SK-N-SH (cell line): Measurements from ENCODE around the gene MAPT. TPM values are rescaled to one million over a fixed set of nuclear protein-coding genes. Genes with fewer than 3 reads are reported as not detected.

Source experiments
- CTCF ChIA-PET: fragments of 300-600, 350-600 bp; formaldehyde crosslinking; extraction: SDS; loops from one replicate; lab custom pipeline; 2021; lab: Yijun Ruan, JAX
- POLR2A ChIA-PET: fragments of 350-600 bp; sonication (Branson Sonifier 250); formaldehyde crosslinking; extraction: SDS; loops from one replicate; lab custom pipeline; 2020; ENCODE audit warnings: antibody characterized with exemption, inconsistent platforms; lab: Yijun Ruan, JAX
- DNase-seq: peaks from one replicate; pipeline ENCODE4 v3.0.0; 2012
- H2AFZ ChIP-seq: fragments of 200-600 bp; sonication (generic); 2 replicates; pipeline ENCODE4 v1.8.1; 2016; ENCODE audit warnings: antibody characterized with exemption, mild to moderate bottlenecking, low read depth
- H3F3A ChIP-seq: fragments of 200-600 bp; sonication (generic); replicated peaks from 2 replicates; pipeline ENCODE3; 2016; ENCODE audit warnings: antibody characterized with exemption, mild to moderate bottlenecking; ENCODE audit not compliant: insufficient read depth
- H3K27ac ChIP-seq, 2 experiments: fragments of 200-500 bp in 1 of 2; fragments of 200-600 bp in 1 of 2; sonication (Bioruptor generic) in 1 of 2; sonication (generic), shearing (Covaris generic) in 1 of 2; 2 replicates each; pipeline versions ENCODE4 v1.5.1 to v1.6.1; 2014 to 2016; ENCODE audit warnings: low read depth in 2 of 2, inconsistent platforms in 1 of 2, low read length in 1 of 2, mild to moderate bottlenecking in 1 of 2, mixed read lengths in 1 of 2
- H3K27me3 ChIP-seq: fragments of 200-600 bp; sonication (generic), shearing (Covaris generic); 2 replicates; pipeline ENCODE4 v1.6.1; 2016; ENCODE audit warnings: mixed run types; ENCODE audit not compliant: insufficient read depth
- H3K36me3 ChIP-seq, 2 experiments: fragments of 200-500 bp in 1 of 2; fragments of 200-600 bp in 1 of 2; sonication (Bioruptor generic) in 1 of 2; sonication (generic) in 1 of 2; replicated peaks in 1 of 2; 2 replicates each; pipeline versions ENCODE3 to v1.5.1; 2014 to 2016; ENCODE audit warnings: low read length in 1 of 2, mild to moderate bottlenecking in 1 of 2; ENCODE audit not compliant: insufficient read depth in 2 of 2, control insufficient read depth in 1 of 2
- H3K4me1 ChIP-seq, 2 experiments: fragments of 200-500 bp in 1 of 2; fragments of 200-600 bp in 1 of 2; sonication (Bioruptor generic) in 1 of 2; sonication (generic), shearing (Covaris generic) in 1 of 2; 2 replicates each; pipeline versions ENCODE4 v1.5.1 to v1.6.1; 2014 to 2016; ENCODE audit warnings: low read depth in 1 of 2, low read length in 1 of 2, mixed run types in 1 of 2; ENCODE audit not compliant: insufficient read depth in 2 of 2, control insufficient read depth in 1 of 2
- H3K4me2 ChIP-seq: fragments of 200-600 bp; sonication (generic), shearing (Covaris generic); 2 replicates; pipeline ENCODE4 v1.6.1; 2017; ENCODE audit warnings: mixed run types
- H3K4me3 ChIP-seq, 2 experiments: fragments of 200-500 bp in 1 of 2; fragments of 200-600 bp in 1 of 2; sonication (Bioruptor generic) in 1 of 2; sonication (generic), shearing (Covaris generic) in 1 of 2; 2 replicates each; pipeline versions ENCODE4 v1.5.1 to v1.8.1; 2014 to 2016; ENCODE audit warnings: low read depth in 2 of 2, inconsistent platforms in 1 of 2, low read length in 1 of 2, mild to moderate bottlenecking in 1 of 2, mixed read lengths in 1 of 2, moderate library complexity in 1 of 2
- H3K79me2 ChIP-seq: fragments of 200-600 bp; sonication (generic); 2 replicates; pipeline ENCODE4 v1.8.1; 2017; ENCODE audit warnings: mild to moderate bottlenecking; ENCODE audit not compliant: insufficient read depth
- H3K9ac ChIP-seq: fragments of 200-600 bp; sonication (generic); 2 replicates; pipeline ENCODE4 v1.6.1; 2017; ENCODE audit warnings: mixed run types
- H3K9me2 ChIP-seq: fragments of 200-600 bp; sonication (generic); 2 replicates; pipeline ENCODE4 v1.6.1; 2017; ENCODE audit warnings: mixed run types
- H3K9me3 ChIP-seq: fragments of 200-600 bp; sonication (generic); 2 replicates; pipeline ENCODE4 v1.6.1; 2017; ENCODE audit warnings: mixed run types, mild to moderate bottlenecking, moderate library complexity
- H4K20me1 ChIP-seq: fragments of 200-600 bp; sonication (generic); 2 replicates; pipeline ENCODE4 v1.6.1; 2017; ENCODE audit warnings: mild to moderate bottlenecking, mixed run types; ENCODE audit not compliant: insufficient read depth
- CTCF ChIP-seq: fragments of 200-600 bp; sonication (generic); IDR thresholded peaks from 2 replicates; pipeline ENCODE4 v1.6.1; 2017; ENCODE audit warnings: antibody characterized with exemption, mild to moderate bottlenecking, moderate library complexity
- ELF1 ChIP-seq: IDR thresholded peaks from 2 replicates; pipeline ENCODE4 v1.4.0; 2012
- FOSL2 ChIP-seq: IDR thresholded peaks from 2 replicates; pipeline ENCODE4 v1.4.0; 2012; ENCODE audit warnings: low read depth, mild to moderate bottlenecking, moderate library complexity, borderline replicate concordance
- GABPA ChIP-seq: IDR thresholded peaks from 2 replicates; pipeline ENCODE4 v1.4.0; 2012; ENCODE audit warnings: low read depth, mild to moderate bottlenecking
- GATA2 ChIP-seq: sonication (generic); formaldehyde crosslinking; IDR thresholded peaks from 2 replicates; pipeline ENCODE4 v1.5.0; 2020; ENCODE audit warnings: mild to moderate bottlenecking, missing genetic modification reagents
- IRF3 ChIP-seq: fragments of 150-350 bp; IDR thresholded peaks from 2 replicates; pipeline ENCODE4 v1.6.1; 2016; ENCODE audit warnings: mild to moderate bottlenecking, low read depth, low read length
- JUND ChIP-seq: IDR thresholded peaks from 2 replicates; pipeline ENCODE4 v1.4.0; 2012
- MXI1 ChIP-seq: IDR thresholded peaks from 2 replicates; pipeline ENCODE4 v1.6.1; 2012; ENCODE audit warnings: mild to moderate bottlenecking, low read depth, low read length, improper control_type of control experiment
- NFIC ChIP-seq: IDR thresholded peaks from 2 replicates; pipeline ENCODE4 v1.4.0; 2012; ENCODE audit warnings: borderline replicate concordance
- NRF1 ChIP-seq: IDR thresholded peaks from 2 replicates; pipeline ENCODE4 v1.6.1; 2012; ENCODE audit warnings: low read depth, mild to moderate bottlenecking, low read length
- REST ChIP-seq: IDR thresholded peaks from 2 replicates; pipeline ENCODE4 v1.6.1; 2012; ENCODE audit warnings: mild to moderate bottlenecking, low read depth, low read length, moderate library complexity
- RFX5 ChIP-seq: IDR thresholded peaks from 2 replicates; pipeline ENCODE4 v1.6.1; 2012; ENCODE audit warnings: mild to moderate bottlenecking, improper control_type of control experiment, low read length
- RXRA ChIP-seq: IDR thresholded peaks from 2 replicates; pipeline ENCODE4 v1.4.0; 2012; ENCODE audit warnings: low read depth, mild to moderate bottlenecking, borderline replicate concordance
- SIN3A ChIP-seq: IDR thresholded peaks from 2 replicates; pipeline ENCODE4 v1.6.1; 2012; ENCODE audit warnings: low read depth, mild to moderate bottlenecking, low read length, moderate library complexity, borderline replicate concordance
- SMC3 ChIP-seq: IDR thresholded peaks from 2 replicates; pipeline ENCODE4 v1.6.1; 2012; ENCODE audit warnings: low read depth, low read length, improper control_type of control experiment
- TCF12 ChIP-seq: IDR thresholded peaks from 2 replicates; pipeline ENCODE4 v1.4.0; 2012
- TEAD4 ChIP-seq: IDR thresholded peaks from 2 replicates; pipeline ENCODE4 v1.4.0; 2012; ENCODE audit warnings: mild to moderate bottlenecking, borderline replicate concordance; ENCODE audit not compliant: insufficient read depth
- WGBS: methylation state at CpG from one replicate; pipeline ENCODE4 v1.1.6; 2017; ENCODE audit warnings: low lambda C conversion rate; 5-methylcytosine and 5-hydroxymethylcytosine counted together
- polyA plus RNA-seq, 3 experiments: library from polyadenylated mRNA; depleted of rRNA; stranded (reverse); fragments of >200 nt; gene quantifications; 2 replicates each; pipeline ENCODE4 v1.2.3, GENCODE V29; 2012
- TF ChIP-seq, protein P1 (sequence below): fragments of 150-350 bp; IDR thresholded peaks from 2 replicates; pipeline ENCODE4 v1.6.1; 2017; ENCODE audit warnings: antibody characterized with exemption, low read length, low read depth, borderline replicate concordance
- TF ChIP-seq, protein P2 (sequence below): IDR thresholded peaks from 2 replicates; pipeline ENCODE4 v1.4.0; 2012; ENCODE audit warnings: low read depth, borderline replicate concordance
- TF ChIP-seq, protein P3 (sequence below): IDR thresholded peaks from 2 replicates; pipeline ENCODE4 v1.4.0; 2012; ENCODE audit warnings: low read depth, borderline replicate concordance

The MAPT gene
- polyA plus RNA-seq, 1 of the 3 experiments (the other 2 are of a cell fraction): 0.74 TPM

GRCh38 chr17:45987706-45988105, 93.4 kb downstream of the MAPT start (continued):
- TF ChIP-seq CTCF: no peak

- DNase-seq: no peak
- H3K79me2 ChIP-seq: no peaks in the 10 kb centered on the region
- H3K4me2 ChIP-seq: no peak overlapping the region
- no peak overlapping the region for H3K9ac ChIP-seq
- no peaks in the 10 kb centered on the region for H3K36me3 ChIP-seq
- ChIA-PET CTCF (interaction anchor here (0.9 to 5.0 kb wide), 4 partner anchors 12 to 55 kb away, joined by 3 to 37 read pairs (median 4); no protein-coding TSS in a partner anchor), POLR2A (no interaction called here)
- no peak overlapping the region for H3K27ac ChIP-seq
- 55% methylated on average over 3 of the region's 3 CpGs for WGBS
- no peaks in the 10 kb centered on the region for H3K9me3 ChIP-seq
- no peaks in the 10 kb centered on the region for H4K20me1 ChIP-seq
- H3K4me3 ChIP-seq: no peak overlapping the region
- H3K4me1 ChIP-seq: peaks cover 0 to 5% of the 10 kb centered on the region in 2 experiments; a peak in 1 of 4 replicates
- no peaks in the 10 kb centered on the region for H3K27me3 ChIP-seq
- H3K9me2 ChIP-seq: no peaks in the 10 kb centered on the region
- no peak overlapping the region for H2AFZ ChIP-seq
- TF ChIP-seq, protein P1, sequence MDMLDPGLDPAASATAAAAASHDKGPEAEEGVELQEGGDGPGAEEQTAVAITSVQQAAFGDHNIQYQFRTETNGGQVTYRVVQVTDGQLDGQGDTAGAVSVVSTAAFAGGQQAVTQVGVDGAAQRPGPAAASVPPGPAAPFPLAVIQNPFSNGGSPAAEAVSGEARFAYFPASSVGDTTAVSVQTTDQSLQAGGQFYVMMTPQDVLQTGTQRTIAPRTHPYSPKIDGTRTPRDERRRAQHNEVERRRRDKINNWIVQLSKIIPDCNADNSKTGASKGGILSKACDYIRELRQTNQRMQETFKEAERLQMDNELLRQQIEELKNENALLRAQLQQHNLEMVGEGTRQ: no peak
- no peak for TF ChIP-seq MXI1
- TF ChIP-seq GABPA: no peak
- no peak for TF ChIP-seq SMC3
- no peak for TF ChIP-seq RFX5
- TF ChIP-seq ELF1: no peak
- no peak for TF ChIP-seq GATA2 (CRISPR knock-in tag)
- TF ChIP-seq, protein P2, sequence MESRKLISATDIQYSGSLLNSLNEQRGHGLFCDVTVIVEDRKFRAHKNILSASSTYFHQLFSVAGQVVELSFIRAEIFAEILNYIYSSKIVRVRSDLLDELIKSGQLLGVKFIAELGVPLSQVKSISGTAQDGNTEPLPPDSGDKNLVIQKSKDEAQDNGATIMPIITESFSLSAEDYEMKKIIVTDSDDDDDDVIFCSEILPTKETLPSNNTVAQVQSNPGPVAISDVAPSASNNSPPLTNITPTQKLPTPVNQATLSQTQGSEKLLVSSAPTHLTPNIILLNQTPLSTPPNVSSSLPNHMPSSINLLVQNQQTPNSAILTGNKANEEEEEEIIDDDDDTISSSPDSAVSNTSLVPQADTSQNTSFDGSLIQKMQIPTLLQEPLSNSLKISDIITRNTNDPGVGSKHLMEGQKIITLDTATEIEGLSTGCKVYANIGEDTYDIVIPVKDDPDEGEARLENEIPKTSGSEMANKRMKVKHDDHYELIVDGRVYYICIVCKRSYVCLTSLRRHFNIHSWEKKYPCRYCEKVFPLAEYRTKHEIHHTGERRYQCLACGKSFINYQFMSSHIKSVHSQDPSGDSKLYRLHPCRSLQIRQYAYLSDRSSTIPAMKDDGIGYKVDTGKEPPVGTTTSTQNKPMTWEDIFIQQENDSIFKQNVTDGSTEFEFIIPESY: no peak
- TF ChIP-seq IRF3: no peak
- TF ChIP-seq FOSL2: no peak
- TF ChIP-seq RXRA: no peak
- no peak for TF ChIP-seq JUND
- TF ChIP-seq REST: no peak
- no peak for TF ChIP-seq TEAD4
- TF ChIP-seq NRF1: no peak
- TF ChIP-seq, protein P3, sequence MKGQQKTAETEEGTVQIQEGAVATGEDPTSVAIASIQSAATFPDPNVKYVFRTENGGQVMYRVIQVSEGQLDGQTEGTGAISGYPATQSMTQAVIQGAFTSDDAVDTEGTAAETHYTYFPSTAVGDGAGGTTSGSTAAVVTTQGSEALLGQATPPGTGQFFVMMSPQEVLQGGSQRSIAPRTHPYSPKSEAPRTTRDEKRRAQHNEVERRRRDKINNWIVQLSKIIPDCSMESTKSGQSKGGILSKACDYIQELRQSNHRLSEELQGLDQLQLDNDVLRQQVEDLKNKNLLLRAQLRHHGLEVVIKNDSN: no peak
- TF ChIP-seq TCF12: no peak
- no peak for TF ChIP-seq SIN3A
- TF ChIP-seq NFIC: no peak
- H3F3A ChIP-seq: no peaks in the 10 kb centered on the region
Measured at GRCh38 chr17:45989759-45990158, 95.4 kb downstream of the MAPT start.
